GM18502 (cell line): ENCODE measurements around the gene RBP5.

Experiments
- ATAC-seq: cut with Tn5 transposase; IDR thresholded peaks from one replicate; pipeline ENCODE4 v1.9.1; 2021; ENCODE audit warnings: mild to moderate bottlenecking; ENCODE audit not compliant: unreplicated experiment, poor library complexity

Gene RBP5, protein sequence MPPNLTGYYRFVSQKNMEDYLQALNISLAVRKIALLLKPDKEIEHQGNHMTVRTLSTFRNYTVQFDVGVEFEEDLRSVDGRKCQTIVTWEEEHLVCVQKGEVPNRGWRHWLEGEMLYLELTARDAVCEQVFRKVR

DNA sequence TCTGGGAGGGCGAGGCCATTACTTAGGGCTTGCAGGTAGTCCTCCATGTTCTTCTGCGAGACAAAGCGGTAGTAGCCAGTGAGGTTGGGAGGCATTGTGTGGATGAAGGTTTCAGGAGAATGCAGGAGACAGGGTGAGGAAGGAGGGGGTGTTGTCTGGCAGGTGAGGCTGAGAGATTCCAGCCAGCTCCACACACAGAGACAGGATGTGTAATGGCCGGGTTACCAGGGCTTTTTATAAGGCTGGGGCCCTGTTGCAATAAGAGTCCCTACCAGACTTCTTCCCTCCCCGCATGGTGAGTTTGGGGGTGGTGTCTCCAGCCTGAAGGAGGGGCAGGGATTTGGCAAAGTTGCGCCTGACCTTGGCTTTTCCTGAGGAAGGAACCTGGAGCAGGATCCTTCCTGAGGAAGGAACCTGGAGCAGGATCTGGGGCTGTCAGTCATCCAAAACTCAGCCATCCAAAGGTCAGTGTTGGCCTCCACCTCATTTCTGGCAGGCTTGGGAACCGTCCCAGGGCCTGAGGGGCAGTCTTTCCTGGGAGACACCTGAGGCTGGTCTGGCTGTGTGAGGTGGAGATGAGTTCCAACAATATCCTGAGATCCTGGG, at the start of gene RBP5:
RBP5 (minus strand) TSS at position 209 of the 606 bp plus-strand sequence; CDS start at position 95, 114 bp downstream.
- ATAC-seq = no peak

- ATAC-seq = no peak
These were observed 49.8 kb upstream of the RBP5 start for GRCh38 chr12:7178481-7178880.

- ATAC-seq = no peak
These were observed 47.9 kb upstream of the RBP5 start for GRCh38 chr12:7176595-7176994.

- no peak for ATAC-seq
These were observed 46.8 kb upstream of the RBP5 start for GRCh38 chr12:7175493-7175892.

GRCh38 chr12:7171854-7172253, 43.2 kb upstream of the RBP5 start:
- ATAC-seq = no peak

- no peak for ATAC-seq
These were observed 41.3 kb upstream of the RBP5 start for GRCh38 chr12:7169951-7170350.

- ATAC-seq = no peak
These were observed 34.0 kb upstream of the RBP5 start for GRCh38 chr12:7162691-7163114.

- ATAC-seq = no peak
These were observed 33.1 kb upstream of the RBP5 start for GRCh38 chr12:7161811-7162210.

DNA sequence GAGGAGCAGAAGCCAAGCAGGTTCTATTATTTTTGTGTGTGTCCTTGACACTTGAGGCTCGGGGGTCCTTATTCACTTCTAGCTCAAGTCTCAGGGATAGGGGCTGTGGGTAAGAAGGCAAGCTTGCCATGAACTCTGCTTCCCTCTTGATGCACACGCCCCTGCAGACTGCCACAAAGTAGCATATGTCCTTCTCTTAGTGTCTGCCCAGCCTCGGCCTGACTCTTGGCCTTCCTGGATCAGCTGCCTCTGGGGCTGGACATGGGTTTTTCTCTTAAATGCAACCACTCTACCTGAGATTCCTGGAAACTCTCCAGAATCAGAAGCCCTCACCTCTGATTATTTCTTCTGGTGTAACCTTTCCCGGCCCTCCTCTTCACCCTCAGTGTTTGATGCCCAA, 32.6 kb upstream of the RBP5 start:
- no peak for ATAC-seq

- ATAC-seq = no peak
These were observed 31.5 kb upstream of the RBP5 start for GRCh38 chr12:7160183-7160582.

DNA sequence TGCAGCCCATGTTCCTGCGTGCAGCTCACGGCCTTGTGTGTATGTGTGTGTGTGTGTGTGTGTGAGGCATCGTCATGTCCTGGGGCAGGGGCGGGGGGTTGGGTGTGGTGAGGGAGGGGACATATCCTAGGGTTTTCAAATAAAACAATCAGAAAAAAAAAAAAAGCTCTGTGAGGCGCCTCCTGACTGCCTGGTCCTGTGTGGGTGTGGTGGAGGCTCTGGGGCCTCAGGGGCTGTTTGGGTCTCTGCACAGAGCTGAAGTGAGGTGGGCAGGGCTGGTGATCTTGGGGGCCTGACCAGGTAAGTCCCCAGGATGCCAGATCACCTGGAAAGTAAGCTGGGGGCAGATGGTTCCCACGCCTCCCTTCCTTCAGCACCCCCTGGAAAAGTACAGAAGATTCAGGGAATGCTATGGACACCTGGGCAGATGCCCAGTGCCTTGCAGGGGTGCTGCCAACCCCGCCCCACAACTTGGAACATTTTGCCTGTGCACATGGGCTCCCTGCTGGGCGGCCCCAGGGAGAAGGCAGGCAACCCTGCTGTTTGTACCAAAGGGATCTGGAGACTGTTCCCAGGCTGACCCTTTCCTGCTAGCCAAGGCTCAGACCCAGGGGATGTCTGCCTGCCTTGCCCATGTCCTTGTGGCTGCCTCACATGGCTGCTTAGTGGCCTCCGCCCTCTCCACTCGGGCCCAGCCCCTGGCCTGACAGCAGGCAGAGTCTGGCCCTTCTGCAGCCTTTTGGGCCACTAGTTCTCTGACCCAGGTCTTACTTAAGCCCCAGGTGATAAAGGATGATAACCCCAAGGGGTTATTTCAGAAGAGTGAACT, 30.3 kb upstream of the RBP5 start:
- ATAC-seq = no peak

- ATAC-seq = no peak
These were observed 28.7 kb upstream of the RBP5 start for GRCh38 chr12:7157391-7157790.

- no peak for ATAC-seq
These were observed 27.8 kb upstream of the RBP5 start for GRCh38 chr12:7156259-7157197.

- ATAC-seq = no peak
These were observed 26.9 kb upstream of the RBP5 start for GRCh38 chr12:7155471-7156034.

- ATAC-seq = no peak
These were observed 26.3 kb upstream of the RBP5 start for GRCh38 chr12:7154901-7155470.

DNA sequence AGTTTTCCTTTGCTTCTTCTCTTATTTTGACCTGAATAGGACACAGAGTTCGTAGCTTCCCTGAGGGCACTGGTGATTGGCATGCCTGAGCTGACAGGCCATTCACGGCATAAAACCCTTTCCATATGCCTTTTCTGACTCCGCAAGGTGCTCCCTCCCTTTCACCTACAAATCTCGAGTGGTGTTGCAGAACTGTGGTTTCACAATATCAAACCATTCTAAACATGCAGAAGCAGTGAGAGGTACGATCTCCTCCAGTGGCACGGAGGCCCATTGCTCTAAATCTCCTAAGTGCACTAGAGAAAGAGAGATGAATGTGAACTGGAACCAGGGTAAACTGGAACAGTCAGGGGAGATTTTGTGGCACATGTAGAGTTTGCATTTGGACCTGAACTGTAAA, 25.4 kb upstream of the RBP5 start:
- ATAC-seq = no peak

GRCh38 chr12:7152818-7153217, 24.1 kb upstream of the RBP5 start:
- no peak for ATAC-seq

DNA sequence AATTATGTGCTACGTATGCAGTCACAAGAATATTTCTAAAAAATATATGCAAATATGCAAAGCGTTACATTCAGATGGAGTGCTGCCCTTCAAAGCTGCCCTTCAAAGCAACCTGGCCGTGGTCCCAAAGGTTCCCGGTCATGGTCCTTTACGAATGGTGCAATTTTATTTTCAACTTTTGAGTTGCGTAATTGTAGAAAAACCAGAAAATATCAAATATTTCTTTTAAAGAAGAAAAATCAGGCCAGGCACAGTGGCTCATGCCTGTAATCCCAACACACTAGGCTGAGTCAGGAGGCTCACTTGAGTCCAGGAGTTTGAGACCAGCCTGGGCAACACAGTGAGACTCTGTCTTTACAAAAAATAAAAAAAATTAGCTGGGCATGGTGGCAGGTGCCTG, 22.8 kb upstream of the RBP5 start:
- no peak for ATAC-seq

DNA sequence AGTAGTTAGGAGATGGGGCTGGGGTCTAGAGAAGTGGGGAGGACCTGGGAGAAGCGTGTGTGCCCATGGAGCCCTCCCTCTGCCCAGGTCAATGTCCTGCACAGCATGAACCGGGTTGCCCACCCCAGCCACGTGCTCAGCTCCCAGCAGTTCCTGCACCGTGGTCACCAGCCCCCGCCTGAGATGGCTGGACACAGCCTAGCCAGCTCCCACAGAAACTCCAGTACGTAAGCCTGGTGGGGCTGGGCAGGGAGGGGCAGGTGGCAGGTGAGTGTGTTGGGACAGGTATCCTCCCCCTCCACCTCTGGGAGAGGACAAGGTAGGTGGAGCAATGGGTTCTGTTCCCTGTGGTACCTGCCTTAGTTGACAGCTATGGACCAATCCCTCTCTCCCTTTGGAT, 22.2 kb upstream of the RBP5 start:
- ATAC-seq = no peak

DNA sequence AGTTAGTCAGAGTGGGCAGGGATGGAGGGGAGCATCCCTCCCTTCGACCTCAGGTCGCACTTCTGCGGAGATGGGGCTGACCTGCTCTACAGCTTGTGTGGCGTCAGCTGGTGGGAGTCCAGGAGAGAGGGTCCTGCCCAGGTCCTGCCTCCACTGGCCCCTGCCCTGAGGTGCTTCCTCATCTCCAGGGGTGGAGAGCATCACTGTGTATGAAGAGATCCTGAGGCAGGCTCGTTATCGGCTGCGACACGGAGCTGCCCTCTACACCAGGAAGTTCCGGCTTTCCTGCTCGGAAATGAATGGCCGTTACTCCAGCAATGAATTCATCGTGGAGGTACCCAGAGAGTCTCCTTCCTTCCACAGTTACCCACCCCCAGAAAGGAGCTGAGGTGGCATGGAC, 21.7 kb upstream of the RBP5 start:
- no peak for ATAC-seq
